ENCODE data around the gene ST6GALNAC4.
"Not testable (repeated sequence)": the region's sequence is repeated elsewhere in the genome, so short reads cannot be mapped to it uniquely, and the experiment has no call there.

ST6GALNAC4 gene

GRCh38 chr9:127871531-127871930 is 45.3 kb downstream of the ST6GALNAC4 start:
- no peaks in the 10 kb centered on the region for H3K9me3 Mint-ChIP-seq
- H3K27ac Mint-ChIP-seq: no peak overlapping the region
- H3K4me3 Mint-ChIP-seq: no peak overlapping the region
- H3K4me1 Mint-ChIP-seq: peaks cover 11% of the 10 kb centered on the region
- peaks cover 9% of the 10 kb centered on the region for H3K36me3 Mint-ChIP-seq (ENCODE audit: low read depth)
- TF ChIP-seq CTCF (IDR thresholded peaks at IDR 0.05; ENCODE audit: unreplicated experiment in 3 of 3): no peak
- H3K27me3 Mint-ChIP-seq (ENCODE audit: low read depth): no peaks in the 10 kb centered on the region

- Mint-ChIP-seq H3K27ac (no peak overlapping the region), H3K27me3 (ENCODE audit: low read depth) (no peaks in the 10 kb centered on the region), H3K36me3 (ENCODE audit: low read depth) (peaks cover 11% of the 10 kb centered on the region), H3K4me3 (no peak overlapping the region), H3K9me3 (no peaks in the 10 kb centered on the region), H3K4me1 (peaks cover 12% of the 10 kb centered on the region)
- TF ChIP-seq CTCF (IDR thresholded peaks at IDR 0.05; ENCODE audit: unreplicated experiment in 3 of 3): no peak
These were observed 46.0 kb downstream of the ST6GALNAC4 start for GRCh38 chr9:127870887-127871286.

- not testable (repeated sequence) for H3K27me3 Mint-ChIP-seq (ENCODE audit: low read depth); H3K27ac Mint-ChIP-seq; H3K4me3 Mint-ChIP-seq; H3K9me3 Mint-ChIP-seq
- Mint-ChIP-seq H3K4me1 (peaks cover 12% of the 10 kb centered on the region), H3K36me3 (ENCODE audit: low read depth) (peaks cover 14% of the 10 kb centered on the region)
These were observed 46.7 kb downstream of the ST6GALNAC4 start for GRCh38 chr9:127870153-127870491.

GRCh38 chr9:127869310-127870152 is 47.3 kb downstream of the ST6GALNAC4 start:
- Mint-ChIP-seq H3K4me1 (peaks cover 12% of the 10 kb centered on the region), H3K27me3 (ENCODE audit: low read depth) (no peaks in the 10 kb centered on the region), H3K9me3 (no peaks in the 10 kb centered on the region), H3K4me3 (no peak overlapping the region), H3K36me3 (ENCODE audit: low read depth) (peaks cover 14% of the 10 kb centered on the region), H3K27ac (no peak overlapping the region)
- TF ChIP-seq CTCF (IDR thresholded peaks at IDR 0.05; ENCODE audit: unreplicated experiment in 3 of 3): peak; percentile 82 to 87 (median 83)

- Mint-ChIP-seq H3K36me3 (ENCODE audit: low read depth) (peaks cover 14% of the 10 kb centered on the region), H3K9me3 (no peaks in the 10 kb centered on the region), H3K4me3 (no peak overlapping the region), H3K27ac (peak overlapping the region in 1 of 3 experiments; percentile 29), H3K27me3 (ENCODE audit: low read depth) (no peaks in the 10 kb centered on the region), H3K4me1 (peaks cover 12% of the 10 kb centered on the region)
- TF ChIP-seq CTCF (IDR thresholded peaks at IDR 0.05; ENCODE audit: unreplicated experiment in 3 of 3): no peak
These were observed 48.5 kb downstream of the ST6GALNAC4 start for GRCh38 chr9:127868278-127868902.

- Mint-ChIP-seq H3K9me3 (no peaks in the 10 kb centered on the region), H3K36me3 (ENCODE audit: low read depth) (peaks cover 14% of the 10 kb centered on the region), H3K27me3 (ENCODE audit: low read depth) (no peaks in the 10 kb centered on the region), H3K4me1 (peaks cover 17% of the 10 kb centered on the region), H3K4me3 (no peak overlapping the region), H3K27ac (peak overlapping the region in 1 of 3 experiments; percentile 48)
- no peak for TF ChIP-seq CTCF (IDR thresholded peaks at IDR 0.05; ENCODE audit: unreplicated experiment in 3 of 3)
These were observed 49.2 kb downstream of the ST6GALNAC4 start for GRCh38 chr9:127867356-127868277.
